ENCODE results near the gene EIF4G3.
"Not testable (repeated sequence)": the region's sequence is repeated elsewhere in the genome, so short reads cannot be mapped to it uniquely, and the experiment has no call there.

Gene EIF4G3

GRCh38 chr1:21104683-21105082 lies 72.0 kb downstream of the EIF4G3 start:
- no peak overlapping the region for H3K4me3 ChIP-seq (ENCODE audit: low read depth, low read length)
- no peaks in the 10 kb centered on the region for H3K9me3 ChIP-seq (ENCODE audit: control insufficient read depth, insufficient read depth, low read length)
- H3K4me1 ChIP-seq (ENCODE audit: control insufficient read depth, insufficient read depth, low read length) = peaks cover 15% of the 10 kb centered on the region
- no peaks in the 10 kb centered on the region for H3K27me3 ChIP-seq (ENCODE audit: control insufficient read depth, insufficient read depth, low read length)
- peaks cover 14% of the 10 kb centered on the region for H3K36me3 ChIP-seq (ENCODE audit: control insufficient read depth, insufficient read depth, low read length)
- H3K27ac ChIP-seq (ENCODE audit: low read depth, low read length) = no peak overlapping the region
- no peak overlapping the region for H3K9ac ChIP-seq (ENCODE audit: low read depth, low read length)

- Histone ChIP-seq H3K27ac (ENCODE audit: low read depth, low read length) (peak overlapping the region; percentile 16), H3K36me3 (ENCODE audit: control insufficient read depth, insufficient read depth, low read length) (peaks cover 18% of the 10 kb centered on the region), H3K9ac (ENCODE audit: low read depth, low read length) (no peak overlapping the region), H3K4me3 (ENCODE audit: low read depth, low read length) (no peak overlapping the region), H3K27me3 (ENCODE audit: control insufficient read depth, insufficient read depth, low read length) (no peaks in the 10 kb centered on the region), H3K9me3 (ENCODE audit: control insufficient read depth, insufficient read depth, low read length) (no peaks in the 10 kb centered on the region), H3K4me1 (ENCODE audit: control insufficient read depth, insufficient read depth, low read length) (peaks cover 15% of the 10 kb centered on the region)
Observed at GRCh38 chr1:21100481-21100921, 76.2 kb downstream of the EIF4G3 start.

GRCh38 chr1:21099869-21100131 lies 76.9 kb downstream of the EIF4G3 start:
- H3K27ac ChIP-seq (ENCODE audit: low read depth, low read length) = no peak overlapping the region
- peaks cover 18% of the 10 kb centered on the region for H3K36me3 ChIP-seq (ENCODE audit: control insufficient read depth, insufficient read depth, low read length)
- H3K27me3 ChIP-seq (ENCODE audit: control insufficient read depth, insufficient read depth, low read length) = no peaks in the 10 kb centered on the region
- no peak overlapping the region for H3K4me3 ChIP-seq (ENCODE audit: low read depth, low read length)
- H3K9me3 ChIP-seq (ENCODE audit: control insufficient read depth, insufficient read depth, low read length) = no peaks in the 10 kb centered on the region
- no peak overlapping the region for H3K9ac ChIP-seq (ENCODE audit: low read depth, low read length)
- peaks cover 15% of the 10 kb centered on the region for H3K4me1 ChIP-seq (ENCODE audit: control insufficient read depth, insufficient read depth, low read length)

- H3K27ac ChIP-seq (ENCODE audit: low read depth, low read length) = no peak overlapping the region
Observed at GRCh38 chr1:21099034-21099868, 77.4 kb downstream of the EIF4G3 start.

GRCh38 chr1:21098186-21098915 lies 78.3 kb downstream of the EIF4G3 start:
- Histone ChIP-seq H3K36me3 (ENCODE audit: control insufficient read depth, insufficient read depth, low read length) (peaks cover 11% of the 10 kb centered on the region), H3K4me1 (ENCODE audit: control insufficient read depth, insufficient read depth, low read length) (peaks cover 15% of the 10 kb centered on the region), H3K9ac (ENCODE audit: low read depth, low read length) (no peak overlapping the region), H3K4me3 (ENCODE audit: low read depth, low read length) (no peak overlapping the region), H3K27ac (ENCODE audit: low read depth, low read length) (no peak overlapping the region), H3K9me3 (ENCODE audit: control insufficient read depth, insufficient read depth, low read length) (no peaks in the 10 kb centered on the region), H3K27me3 (ENCODE audit: control insufficient read depth, insufficient read depth, low read length) (no peaks in the 10 kb centered on the region)

More at GRCh38 chr1:21099034-21099868, 77.4 kb downstream of the EIF4G3 start:
- Histone ChIP-seq H3K36me3 (ENCODE audit: control insufficient read depth, insufficient read depth, low read length) (peaks cover 16% of the 10 kb centered on the region), H3K9ac (ENCODE audit: low read depth, low read length) (no peak overlapping the region), H3K4me3 (ENCODE audit: low read depth, low read length) (no peak overlapping the region), H3K4me1 (ENCODE audit: control insufficient read depth, insufficient read depth, low read length) (peaks cover 15% of the 10 kb centered on the region), H3K27me3 (ENCODE audit: control insufficient read depth, insufficient read depth, low read length) (no peaks in the 10 kb centered on the region), H3K9me3 (ENCODE audit: control insufficient read depth, insufficient read depth, low read length) (no peaks in the 10 kb centered on the region)

- no peak overlapping the region for H3K4me3 ChIP-seq (ENCODE audit: low read depth, low read length)
- no peak overlapping the region for H3K27ac ChIP-seq (ENCODE audit: low read depth, low read length)
- H3K4me1 ChIP-seq (ENCODE audit: control insufficient read depth, insufficient read depth, low read length) = peaks cover 15% of the 10 kb centered on the region
- H3K9me3 ChIP-seq (ENCODE audit: control insufficient read depth, insufficient read depth, low read length) = no peaks in the 10 kb centered on the region
- H3K36me3 ChIP-seq (ENCODE audit: control insufficient read depth, insufficient read depth, low read length) = peaks cover 11% of the 10 kb centered on the region
- H3K9ac ChIP-seq (ENCODE audit: low read depth, low read length) = no peak overlapping the region
- H3K27me3 ChIP-seq (ENCODE audit: control insufficient read depth, insufficient read depth, low read length) = no peaks in the 10 kb centered on the region
Observed at GRCh38 chr1:21097729-21098128, 79.0 kb downstream of the EIF4G3 start.

GRCh38 chr1:21095976-21096375 lies 80.7 kb downstream of the EIF4G3 start:
- H3K36me3 ChIP-seq (ENCODE audit: control insufficient read depth, insufficient read depth, low read length) = peaks cover 11% of the 10 kb centered on the region
- no peak overlapping the region for H3K27ac ChIP-seq (ENCODE audit: low read depth, low read length)
- no peak overlapping the region for H3K9ac ChIP-seq (ENCODE audit: low read depth, low read length)
- no peaks in the 10 kb centered on the region for H3K27me3 ChIP-seq (ENCODE audit: control insufficient read depth, insufficient read depth, low read length)
- peaks cover 8% of the 10 kb centered on the region; the same call in 1 of the 2 replicates for H3K4me1 ChIP-seq (ENCODE audit: control insufficient read depth, insufficient read depth, low read length)
- no peak overlapping the region for H3K4me3 ChIP-seq (ENCODE audit: low read depth, low read length)
- H3K9me3 ChIP-seq (ENCODE audit: control insufficient read depth, insufficient read depth, low read length) = no peaks in the 10 kb centered on the region

GRCh38 chr1:21094282-21094681 lies 82.4 kb downstream of the EIF4G3 start:
- H3K36me3 ChIP-seq (ENCODE audit: control insufficient read depth, insufficient read depth, low read length); H3K9ac ChIP-seq (ENCODE audit: low read depth, low read length); H3K4me3 ChIP-seq (ENCODE audit: low read depth, low read length); H3K27ac ChIP-seq (ENCODE audit: low read depth, low read length); H3K9me3 ChIP-seq (ENCODE audit: control insufficient read depth, insufficient read depth, low read length); H3K4me1 ChIP-seq (ENCODE audit: control insufficient read depth, insufficient read depth, low read length); H3K27me3 ChIP-seq (ENCODE audit: control insufficient read depth, insufficient read depth, low read length): not testable (repeated sequence)

- not testable (repeated sequence) for H3K27ac ChIP-seq (ENCODE audit: low read depth, low read length); H3K4me3 ChIP-seq (ENCODE audit: low read depth, low read length); H3K9ac ChIP-seq (ENCODE audit: low read depth, low read length); H3K4me1 ChIP-seq (ENCODE audit: control insufficient read depth, insufficient read depth, low read length); H3K9me3 ChIP-seq (ENCODE audit: control insufficient read depth, insufficient read depth, low read length); H3K27me3 ChIP-seq (ENCODE audit: control insufficient read depth, insufficient read depth, low read length)
- peaks cover 11% of the 10 kb centered on the region for H3K36me3 ChIP-seq (ENCODE audit: control insufficient read depth, insufficient read depth, low read length)
Observed at GRCh38 chr1:21093271-21093958, 83.3 kb downstream of the EIF4G3 start.

- not testable (repeated sequence) for H3K27ac ChIP-seq (ENCODE audit: low read depth, low read length); H3K4me1 ChIP-seq (ENCODE audit: control insufficient read depth, insufficient read depth, low read length); H3K4me3 ChIP-seq (ENCODE audit: low read depth, low read length); H3K9me3 ChIP-seq (ENCODE audit: control insufficient read depth, insufficient read depth, low read length); H3K9ac ChIP-seq (ENCODE audit: low read depth, low read length); H3K27me3 ChIP-seq (ENCODE audit: control insufficient read depth, insufficient read depth, low read length)
- peaks cover 11% of the 10 kb centered on the region for H3K36me3 ChIP-seq (ENCODE audit: control insufficient read depth, insufficient read depth, low read length)
Observed at GRCh38 chr1:21092545-21092944, 84.2 kb downstream of the EIF4G3 start.

Data from HUES48 (cell line).